Type B pancreatic cell (in vitro differentiated cells): ENCODE results near the gene MAP4K3. TPM values are rescaled to one million over a fixed set of nuclear protein-coding genes. Genes with fewer than 3 reads are reported as not detected.
"Not testable (repeated sequence)": the region's sequence is repeated elsewhere in the genome, so short reads cannot be mapped to it uniquely, and the experiment has no call there.

Experiments
- DNase-seq: peaks from one replicate; pipeline ENCODE4 v3.0.0; 2021; ENCODE audit warnings: mixed read lengths; ENCODE audit not compliant: unreplicated experiment; ENCODE audit errors: extremely low spot score
- H3K27ac Mint-ChIP-seq: 2 replicates; pipeline ENCODE4 v1.8.0; 2021; ENCODE audit warnings: mild to moderate bottlenecking, mixed read lengths
- H3K27me3 Mint-ChIP-seq: 2 replicates; pipeline ENCODE4 v1.8.0; 2021; ENCODE audit warnings: mixed read lengths
- H3K36me3 Mint-ChIP-seq: 2 replicates; pipeline ENCODE4 v1.8.0; 2021; ENCODE audit warnings: mixed read lengths
- H3K4me1 Mint-ChIP-seq: one replicate; pipeline ENCODE4 v1.8.0; 2021; ENCODE audit warnings: mixed read lengths; ENCODE audit not compliant: unreplicated experiment
- H3K4me3 Mint-ChIP-seq: 2 replicates; pipeline ENCODE4 v1.8.0; 2021; ENCODE audit warnings: mild to moderate bottlenecking, mixed read lengths
- H3K9me3 Mint-ChIP-seq: 2 replicates; pipeline ENCODE4 v1.8.0; 2021; ENCODE audit warnings: mixed read lengths
- total RNA-seq: library from RNA; stranded (reverse); gene quantifications from 2 replicates; pipeline ENCODE4 v1.2.1, GENCODE V29; 2021; ENCODE audit warnings: low replicate concordance
- TF ChIP-seq, protein P1 (sequence below): fragments of 200-600 bp; sonication (generic); conservative IDR thresholded peaks from 2 replicates; pipeline ENCODE4 v1.5.0; 2021; ENCODE audit warnings: antibody characterized with exemption, mild to moderate bottlenecking

Gene MAP4K3
- total RNA-seq, 1 donor from 2014 or later = 49.0 TPM

GRCh38 chr2:39368376-39368775 lies 68.7 kb downstream of the MAP4K3 start:
- Mint-ChIP-seq H3K27me3 (no peaks in the 10 kb centered on the region), H3K36me3 (peaks cover 42% of the 10 kb centered on the region), H3K4me1 (no peaks in the 10 kb centered on the region), H3K4me3 (no peak overlapping the region), H3K9me3 (peaks cover 8% of the 10 kb centered on the region), H3K27ac (no peak overlapping the region)
- DNase-seq = no peak
- TF ChIP-seq, protein P1, sequence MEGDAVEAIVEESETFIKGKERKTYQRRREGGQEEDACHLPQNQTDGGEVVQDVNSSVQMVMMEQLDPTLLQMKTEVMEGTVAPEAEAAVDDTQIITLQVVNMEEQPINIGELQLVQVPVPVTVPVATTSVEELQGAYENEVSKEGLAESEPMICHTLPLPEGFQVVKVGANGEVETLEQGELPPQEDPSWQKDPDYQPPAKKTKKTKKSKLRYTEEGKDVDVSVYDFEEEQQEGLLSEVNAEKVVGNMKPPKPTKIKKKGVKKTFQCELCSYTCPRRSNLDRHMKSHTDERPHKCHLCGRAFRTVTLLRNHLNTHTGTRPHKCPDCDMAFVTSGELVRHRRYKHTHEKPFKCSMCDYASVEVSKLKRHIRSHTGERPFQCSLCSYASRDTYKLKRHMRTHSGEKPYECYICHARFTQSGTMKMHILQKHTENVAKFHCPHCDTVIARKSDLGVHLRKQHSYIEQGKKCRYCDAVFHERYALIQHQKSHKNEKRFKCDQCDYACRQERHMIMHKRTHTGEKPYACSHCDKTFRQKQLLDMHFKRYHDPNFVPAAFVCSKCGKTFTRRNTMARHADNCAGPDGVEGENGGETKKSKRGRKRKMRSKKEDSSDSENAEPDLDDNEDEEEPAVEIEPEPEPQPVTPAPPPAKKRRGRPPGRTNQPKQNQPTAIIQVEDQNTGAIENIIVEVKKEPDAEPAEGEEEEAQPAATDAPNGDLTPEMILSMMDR = no peak

DNA sequence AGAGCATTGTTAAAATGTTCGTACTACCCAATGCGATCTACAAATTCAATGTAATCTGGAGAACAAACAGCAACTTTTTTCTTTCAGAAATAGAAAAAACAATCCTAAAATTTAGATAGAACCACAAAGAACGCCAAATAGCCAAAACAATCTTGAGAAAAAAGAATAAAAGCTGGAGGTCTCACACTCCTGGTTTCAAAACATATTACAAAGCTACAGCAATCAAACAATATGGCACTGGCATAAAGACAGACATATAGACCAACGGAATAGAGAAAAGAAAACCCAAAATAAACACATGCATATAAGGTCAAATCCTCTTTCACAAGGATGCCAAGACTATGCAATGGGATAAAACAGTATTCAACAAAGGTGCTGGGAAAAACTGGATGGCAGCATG lies 74.5 kb downstream of the MAP4K3 start:
- Mint-ChIP-seq H3K36me3 (peaks cover 45% of the 10 kb centered on the region), H3K4me1 (no peaks in the 10 kb centered on the region), H3K27ac (no peak overlapping the region), H3K27me3 (no peaks in the 10 kb centered on the region), H3K4me3 (no peak overlapping the region), H3K9me3 (peaks cover 22% of the 10 kb centered on the region)
- TF ChIP-seq, protein P1 = no peak
- DNase-seq = no peak

GRCh38 chr2:39361511-39361910 lies 75.6 kb downstream of the MAP4K3 start:
- no peak overlapping the region for H3K4me3 Mint-ChIP-seq
- no peak for DNase-seq
- peaks cover 22% of the 10 kb centered on the region for H3K9me3 Mint-ChIP-seq
- H3K27me3 Mint-ChIP-seq = no peaks in the 10 kb centered on the region
- H3K27ac Mint-ChIP-seq = no peak overlapping the region
- TF ChIP-seq, protein P1 = no peak
- no peaks in the 10 kb centered on the region for H3K4me1 Mint-ChIP-seq
- peaks cover 44% of the 10 kb centered on the region for H3K36me3 Mint-ChIP-seq

DNA sequence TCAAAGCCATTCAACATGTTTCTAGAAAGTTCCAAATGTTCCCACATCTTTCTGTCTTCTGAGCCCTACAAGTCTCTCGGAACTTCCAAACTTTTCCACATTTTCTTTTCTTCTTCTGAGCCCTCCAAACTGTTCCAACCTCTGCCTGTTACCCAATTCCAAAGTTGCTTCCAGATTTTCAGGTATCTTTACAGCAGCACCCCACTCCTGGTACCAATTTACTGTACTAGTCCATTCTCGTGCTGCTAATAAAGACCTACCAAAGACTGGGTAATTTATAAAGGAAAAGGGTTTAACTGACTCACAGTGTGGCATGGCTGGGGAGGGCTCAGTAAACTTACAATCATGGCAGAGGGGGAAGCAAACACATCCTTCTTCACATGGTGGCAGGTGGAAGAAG lies 76.7 kb downstream of the MAP4K3 start:
- H3K27ac Mint-ChIP-seq, H3K4me3 Mint-ChIP-seq, DNase-seq, H3K27me3 Mint-ChIP-seq, H3K4me1 Mint-ChIP-seq: not testable (repeated sequence)
- peaks cover 18% of the 10 kb centered on the region for H3K9me3 Mint-ChIP-seq
- H3K36me3 Mint-ChIP-seq = peaks cover 39% of the 10 kb centered on the region

DNA sequence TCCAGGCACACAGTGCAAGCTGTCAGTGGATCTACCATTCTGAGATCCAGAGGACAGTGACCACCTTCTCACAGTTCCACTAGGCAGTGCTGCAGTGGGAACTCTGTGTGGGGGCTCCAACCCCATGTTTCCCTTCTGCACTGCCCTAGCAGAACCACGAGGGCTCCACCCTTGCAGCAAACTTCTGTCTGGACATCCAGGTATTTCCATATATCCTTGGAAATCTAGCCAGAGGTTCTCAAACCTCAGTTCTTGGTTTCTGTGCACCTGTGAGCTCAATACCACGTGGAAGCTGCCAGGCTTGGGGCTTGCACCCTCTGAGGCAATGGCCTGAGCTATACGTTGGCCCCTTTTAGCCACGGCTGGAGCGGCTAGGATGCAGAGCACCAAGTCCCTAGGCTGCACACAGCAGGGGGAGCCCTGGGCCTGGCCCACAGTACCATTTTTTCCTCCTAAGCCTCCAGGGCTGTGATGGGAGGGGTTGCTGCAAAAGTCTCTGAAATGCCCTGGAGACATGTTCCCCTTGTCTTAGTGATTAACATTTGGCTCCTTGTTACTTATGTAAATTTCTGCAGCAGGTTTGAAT lies 77.5 kb downstream of the MAP4K3 start:
- Mint-ChIP-seq H3K9me3 (peaks cover 18% of the 10 kb centered on the region), H3K27ac (no peak overlapping the region), H3K36me3 (peaks cover 36% of the 10 kb centered on the region), H3K4me3 (no peak overlapping the region), H3K4me1 (no peaks in the 10 kb centered on the region), H3K27me3 (no peaks in the 10 kb centered on the region)
- TF ChIP-seq, protein P1 = no peak
- no peak for DNase-seq

- no peaks in the 10 kb centered on the region for H3K27me3 Mint-ChIP-seq
- peaks cover 12% of the 10 kb centered on the region for H3K9me3 Mint-ChIP-seq
- H3K27ac Mint-ChIP-seq = no peak overlapping the region
- peaks cover 30% of the 10 kb centered on the region for H3K36me3 Mint-ChIP-seq
- no peak for DNase-seq
- TF ChIP-seq, protein P1 = no peak
- H3K4me3 Mint-ChIP-seq = no peak overlapping the region
- no peaks in the 10 kb centered on the region for H3K4me1 Mint-ChIP-seq
Measured at GRCh38 chr2:39356922-39357639, 80.0 kb downstream of the MAP4K3 start.
